HEK293 (cell line): Measurements from ENCODE around the gene RNF166.

Source experiments
- CTCF ChIA-PET: fragments of 350-600 bp; formaldehyde crosslinking; extraction: SDS; loops from one replicate; lab custom pipeline; 2021; ENCODE audit warnings: antibody characterized with exemption; lab: Yijun Ruan, JAX
- POLR2A ChIA-PET: fragments of 300-600 bp; formaldehyde crosslinking; extraction: SDS; loops from one replicate; lab custom pipeline; 2020; ENCODE audit warnings: antibody characterized with exemption, inconsistent platforms; lab: Yijun Ruan, JAX
- H3K27ac ChIP-seq: fragments of 200-500 bp; sonication (Bioruptor generic); 2 replicates; pipeline ENCODE4 v1.5.1; 2014; ENCODE audit warnings: low read depth, low read length, control low read depth, inconsistent platforms; ENCODE audit errors: extremely low read depth
- H3K36me3 ChIP-seq, 2 experiments: fragments of 200-500 bp in 1 of 2; sonication (Bioruptor generic) in 1 of 2; 1 replicate in 1 of 2; 2 replicates in 1 of 2; pipeline ENCODE4 v1.5.1; 2014 to 2017; ENCODE audit warnings: inconsistent platforms in 2 of 2, low read length in 2 of 2; ENCODE audit not compliant: control insufficient read depth in 2 of 2, insufficient read depth in 1 of 2
- H3K4me1 ChIP-seq: fragments of 200-500 bp; sonication (Bioruptor generic); 2 replicates; pipeline ENCODE4 v1.5.1; 2014; ENCODE audit warnings: mild to moderate bottlenecking, low read length, inconsistent platforms; ENCODE audit not compliant: control insufficient read depth, insufficient read depth
- H3K4me3 ChIP-seq: 2 replicates; pipeline ENCODE4 v1.5.1; 2011; ENCODE audit warnings: low read depth, mild to moderate bottlenecking, control low read depth, low read length, moderate library complexity
- H3K9me3 ChIP-seq: fragments of 200-500 bp; sonication (Bioruptor generic); 2 replicates; pipeline ENCODE4 v1.5.1; 2014; ENCODE audit warnings: low read depth, low read length, inconsistent platforms; ENCODE audit not compliant: control insufficient read depth, insufficient read depth
- HOXA7 ChIP-seq: sonication (generic); formaldehyde crosslinking; IDR thresholded peaks from 2 replicates; pipeline ENCODE4 v1.8.1; 2022; ENCODE audit warnings: missing genetic modification reagents, borderline replicate concordance
- PATZ1 ChIP-seq: fragments of 450-650 bp; formaldehyde crosslinking; IDR thresholded peaks from 2 replicates; pipeline ENCODE4 v1.5.1; 2016; ENCODE audit warnings: missing biosample characterization, missing genetic modification characterization
- SCRT1 ChIP-seq: fragments of 450-650 bp; formaldehyde crosslinking; IDR thresholded peaks from 2 replicates; pipeline ENCODE4 v1.5.1; 2016; ENCODE audit warnings: missing biosample characterization, missing genetic modification characterization, borderline replicate concordance
- TSHZ1 ChIP-seq: fragments of 450-650 bp; formaldehyde crosslinking; IDR thresholded peaks from 2 replicates; pipeline ENCODE4 v1.5.1; 2016; ENCODE audit warnings: missing biosample characterization, missing genetic modification characterization, borderline replicate concordance
- WT1 ChIP-seq: fragments of 450-650 bp; formaldehyde crosslinking; IDR thresholded peaks from 2 replicates; pipeline ENCODE4 v1.5.1; 2016; ENCODE audit warnings: missing biosample characterization, missing genetic modification characterization
- ZBTB11 ChIP-seq: fragments of 450-650 bp; formaldehyde crosslinking; conservative IDR thresholded peaks from 2 replicates; pipeline ENCODE4 v1.5.1; 2016; ENCODE audit warnings: low read depth, missing biosample characterization, missing genetic modification characterization
- ZFHX2 ChIP-seq: fragments of 450-650 bp; formaldehyde crosslinking; conservative IDR thresholded peaks from 2 replicates; pipeline ENCODE4 v1.5.1; 2016; ENCODE audit warnings: missing biosample characterization, missing genetic modification characterization
- ZFP69B ChIP-seq: fragments of 450-650 bp; formaldehyde crosslinking; IDR thresholded peaks from 2 replicates; pipeline ENCODE4 v1.5.1; 2016; ENCODE audit warnings: missing biosample characterization, missing genetic modification characterization
- ZIC2 ChIP-seq: fragments of 450-650 bp; formaldehyde crosslinking; IDR thresholded peaks from 2 replicates; pipeline ENCODE4 v1.5.1; 2016; ENCODE audit warnings: missing biosample characterization, missing genetic modification characterization
- ZNF114 ChIP-seq: fragments of 450-650 bp; formaldehyde crosslinking; IDR thresholded peaks from 2 replicates; pipeline ENCODE4 v1.5.0; 2017; ENCODE audit warnings: missing biosample characterization, missing genetic modification characterization
- ZNF121 ChIP-seq: fragments of 450-650 bp; formaldehyde crosslinking; IDR thresholded peaks from 2 replicates; pipeline ENCODE4 v1.5.1; 2016; ENCODE audit warnings: missing biosample characterization, missing genetic modification characterization
- ZNF157 ChIP-seq: fragments of 450-650 bp; formaldehyde crosslinking; IDR thresholded peaks from 2 replicates; pipeline ENCODE4 v1.5.1; 2016; ENCODE audit warnings: missing biosample characterization, missing genetic modification characterization
- ZNF274 ChIP-seq, 2 experiments: fragments of 200-500 bp in 1 of 2; fragments of 450-650 bp in 1 of 2; sonication (Bioruptor generic) in 1 of 2; formaldehyde crosslinking in 1 of 2; IDR thresholded peaks; 2 replicates each; pipeline versions ENCODE4 v1.5.1 to v1.6.1; 2014 to 2016; ENCODE audit warnings: borderline replicate concordance in 1 of 2, inconsistent platforms in 1 of 2, low read length in 1 of 2, missing biosample characterization in 1 of 2, missing genetic modification characterization in 1 of 2
- ZNF398 ChIP-seq: fragments of 450-650 bp; formaldehyde crosslinking; IDR thresholded peaks from 2 replicates; pipeline ENCODE4 v1.5.1; 2017; ENCODE audit warnings: missing biosample characterization, missing genetic modification characterization
- ZNF416 ChIP-seq: fragments of 450-650 bp; formaldehyde crosslinking; IDR thresholded peaks from 2 replicates; pipeline ENCODE4 v1.5.1; 2016; ENCODE audit warnings: missing biosample characterization, missing genetic modification characterization
- ZNF423 ChIP-seq: fragments of 450-650 bp; formaldehyde crosslinking; IDR thresholded peaks from 2 replicates; pipeline ENCODE4 v1.5.1; 2016; ENCODE audit warnings: missing biosample characterization, missing genetic modification characterization
- ZNF48 ChIP-seq: fragments of 450-650 bp; formaldehyde crosslinking; IDR thresholded peaks from 2 replicates; pipeline ENCODE4 v1.5.1; 2016; ENCODE audit warnings: missing biosample characterization, missing genetic modification characterization
- ZNF561 ChIP-seq: fragments of 450-650 bp; IDR thresholded peaks from 2 replicates; pipeline ENCODE4 v1.5.1; 2018; ENCODE audit warnings: missing biosample characterization, missing genetic modification characterization, borderline replicate concordance
- ZNF596 ChIP-seq: fragments of 450-650 bp; IDR thresholded peaks from 2 replicates; pipeline ENCODE4 v1.5.0; 2018; ENCODE audit warnings: missing biosample characterization, mild to moderate bottlenecking, missing genetic modification characterization, moderate library complexity
- ZNF624 ChIP-seq: fragments of 450-650 bp; formaldehyde crosslinking; IDR thresholded peaks from 2 replicates; pipeline ENCODE4 v1.5.1; 2017; ENCODE audit warnings: missing biosample characterization, missing genetic modification characterization
- ZSCAN30 ChIP-seq: fragments of 450-650 bp; IDR thresholded peaks from 2 replicates; pipeline ENCODE4 v1.5.1; 2018; ENCODE audit warnings: missing biosample characterization, mild to moderate bottlenecking, missing genetic modification characterization, moderate library complexity

Gene RNF166

GRCh38 chr16:88697116-88697830 is 8.9 kb downstream of the RNF166 start (continued):
- TF ChIP-seq ZFP69B (no peak), ZNF48 (tag by site-specific recombination) (no peak)
- TF ChIP-seq, all 188 proteins: peak for 0

GRCh38 chr16:88696441-88696840 is 9.8 kb downstream of the RNF166 start:
- H3K9me3 ChIP-seq, result no peaks in the 10 kb centered on the region
- TF ChIP-seq ZNF423 (tag by site-specific recombination) (no peak), HOXA7 (CRISPR knock-in tag) (no peak), ZNF121 (tag by site-specific recombination) (no peak), ZNF624 (tag by site-specific recombination) (no peak), ZNF274 (IDR thresholded peaks at IDR 0.05; ENCODE audit: low read length) (no peak), ZNF274 (tag by site-specific recombination; IDR thresholded peaks at IDR 0.05; ENCODE audit: borderline replicate concordance) (no peak), PATZ1 (tag by site-specific recombination) (no peak), SCRT1 (tag by site-specific recombination) (no peak), ZNF114 (tag by site-specific recombination) (no peak), ZIC2 (tag by site-specific recombination) (no peak), TSHZ1 (tag by site-specific recombination) (no peak), ZNF416 (tag by site-specific recombination) (no peak), ZNF596 (no peak), ZNF561 (tag by site-specific recombination) (no peak)
- no peaks in the 10 kb centered on the region for H3K4me1 ChIP-seq
- H3K4me3 ChIP-seq, result no peak overlapping the region
- ChIA-PET CTCF (no interaction called here), POLR2A (no interaction called here)
- peaks cover 0 to 40% of the 10 kb centered on the region in 2 experiments; a peak in 2 of 3 replicates for H3K36me3 ChIP-seq
- no peak overlapping the region for H3K27ac ChIP-seq

GRCh38 chr16:88695753-88696152 is 10.5 kb downstream of the RNF166 start:
- Histone ChIP-seq H3K9me3 (no peaks in the 10 kb centered on the region), H3K27ac (no peak overlapping the region), H3K4me1 (no peaks in the 10 kb centered on the region), H3K4me3 (no peak overlapping the region), H3K36me3 (peaks cover 0 to 40% of the 10 kb centered on the region in 2 experiments; a peak in 2 of 3 replicates)
- ChIA-PET CTCF (no interaction called here), POLR2A (no interaction called here)
- no peak for TF ChIP-seq ZFHX2 (tag by site-specific recombination)
- no peak for TF ChIP-seq WT1
- no peak for TF ChIP-seq ZNF157 (tag by site-specific recombination)
- TF ChIP-seq ZBTB11 (tag by site-specific recombination), result no peak
- no peak for TF ChIP-seq ZNF398 (tag by site-specific recombination)
- TF ChIP-seq ZSCAN30, result no peak
